ENCODE results near the gene FRRS1. TPM values are rescaled to one million over a fixed set of nuclear protein-coding genes. Genes with fewer than 3 reads are reported as not detected.

FRRS1 gene
- total RNA-seq, 1 experiment from 2014 or later = 12.1 TPM

- H3K4me1 ChIP-seq (ENCODE audit: insufficient read depth, low read length, poor library complexity, severe bottlenecking) = peaks cover 16% of the 10 kb centered on the region
- BruUV-seq (replicated peaks) = no TSS peak
- H3K27ac ChIP-seq (ENCODE audit: low read depth, low read length, poor library complexity, severe bottlenecking) = peak overlapping the region; percentile 72
- H3K4me3 ChIP-seq (ENCODE audit: low read depth, low read length, poor library complexity, severe bottlenecking) = no peak overlapping the region
- no peaks in the 10 kb centered on the region for H3K27me3 ChIP-seq (replicated peaks; ENCODE audit: insufficient read depth, low read depth, low read length, poor library complexity)
- H3K9me3 ChIP-seq (ENCODE audit: low read depth, low read length, poor library complexity, severe bottlenecking) = peaks cover 10% of the 10 kb centered on the region
- peak; percentile 50 for DNase-seq (ENCODE audit: low spot score)
- POLR2A ChIA-PET (ENCODE audit: low non-redundant PET) = no interaction called here
- intact Hi-C loops (cut with micrococcal nuclease; ENCODE audit: unreplicated experiment) = no loop called here
- H3K36me3 ChIP-seq (ENCODE audit: insufficient read depth, low read length, poor library complexity, severe bottlenecking) = peaks cover 3% of the 10 kb centered on the region
- CTCF ChIA-PET = interaction anchor here (0.5 kb wide), 1 partner anchor 42 kb away, joined by 3 read pairs; no protein-coding TSS in a partner anchor
- no peak for TF ChIP-seq EZH2 (IDR thresholded peaks at IDR 0.05; ENCODE audit: borderline replicate concordance, low read depth, low read length, poor library complexity, severe bottlenecking)
- TF ChIP-seq, protein P1, sequence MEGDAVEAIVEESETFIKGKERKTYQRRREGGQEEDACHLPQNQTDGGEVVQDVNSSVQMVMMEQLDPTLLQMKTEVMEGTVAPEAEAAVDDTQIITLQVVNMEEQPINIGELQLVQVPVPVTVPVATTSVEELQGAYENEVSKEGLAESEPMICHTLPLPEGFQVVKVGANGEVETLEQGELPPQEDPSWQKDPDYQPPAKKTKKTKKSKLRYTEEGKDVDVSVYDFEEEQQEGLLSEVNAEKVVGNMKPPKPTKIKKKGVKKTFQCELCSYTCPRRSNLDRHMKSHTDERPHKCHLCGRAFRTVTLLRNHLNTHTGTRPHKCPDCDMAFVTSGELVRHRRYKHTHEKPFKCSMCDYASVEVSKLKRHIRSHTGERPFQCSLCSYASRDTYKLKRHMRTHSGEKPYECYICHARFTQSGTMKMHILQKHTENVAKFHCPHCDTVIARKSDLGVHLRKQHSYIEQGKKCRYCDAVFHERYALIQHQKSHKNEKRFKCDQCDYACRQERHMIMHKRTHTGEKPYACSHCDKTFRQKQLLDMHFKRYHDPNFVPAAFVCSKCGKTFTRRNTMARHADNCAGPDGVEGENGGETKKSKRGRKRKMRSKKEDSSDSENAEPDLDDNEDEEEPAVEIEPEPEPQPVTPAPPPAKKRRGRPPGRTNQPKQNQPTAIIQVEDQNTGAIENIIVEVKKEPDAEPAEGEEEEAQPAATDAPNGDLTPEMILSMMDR (conservative IDR thresholded peaks at IDR 0.05; ENCODE audit: low read depth, low read length) = no peak
Measured at GRCh38 chr1:99758073-99758511, 8.3 kb downstream of the FRRS1 start.

GRCh38 chr1:99756598-99756997 is 9.8 kb downstream of the FRRS1 start:
- CTCF ChIA-PET = no interaction called here
- H3K4me3 ChIP-seq (ENCODE audit: low read depth, low read length, poor library complexity, severe bottlenecking) = no peak overlapping the region
- POLR2A ChIA-PET (ENCODE audit: low non-redundant PET) = no interaction called here

GRCh38 chr1:99755664-99756063 is 10.8 kb downstream of the FRRS1 start:
- intact Hi-C loops (cut with micrococcal nuclease; ENCODE audit: unreplicated experiment) = no loop called here
- Histone ChIP-seq H3K27ac (ENCODE audit: low read depth, low read length, poor library complexity, severe bottlenecking) (no peak overlapping the region), H3K4me3 (ENCODE audit: low read depth, low read length, poor library complexity, severe bottlenecking) (no peak overlapping the region), H3K4me1 (ENCODE audit: insufficient read depth, low read length, poor library complexity, severe bottlenecking) (peaks cover 20% of the 10 kb centered on the region), H3K9me3 (ENCODE audit: low read depth, low read length, poor library complexity, severe bottlenecking) (peaks cover 10% of the 10 kb centered on the region), H3K27me3 (replicated peaks; ENCODE audit: insufficient read depth, low read depth, low read length, poor library complexity) (no peaks in the 10 kb centered on the region), H3K36me3 (ENCODE audit: insufficient read depth, low read length, poor library complexity, severe bottlenecking) (peaks cover 3% of the 10 kb centered on the region)
- TF ChIP-seq, protein P1 (conservative IDR thresholded peaks at IDR 0.05; ENCODE audit: low read depth, low read length) = no peak
- no peak for TF ChIP-seq EZH2 (IDR thresholded peaks at IDR 0.05; ENCODE audit: borderline replicate concordance, low read depth, low read length, poor library complexity, severe bottlenecking)
- ChIA-PET POLR2A (ENCODE audit: low non-redundant PET) (no interaction called here), CTCF (no interaction called here)
- no peak for DNase-seq (ENCODE audit: low spot score)
- no TSS peak for BruUV-seq (replicated peaks)

More at GRCh38 chr1:99756598-99756997, 9.8 kb downstream of the FRRS1 start:
- Histone ChIP-seq H3K27ac (ENCODE audit: low read depth, low read length, poor library complexity, severe bottlenecking) (no peak overlapping the region), H3K9me3 (ENCODE audit: low read depth, low read length, poor library complexity, severe bottlenecking) (peaks cover 10% of the 10 kb centered on the region), H3K27me3 (replicated peaks; ENCODE audit: insufficient read depth, low read depth, low read length, poor library complexity) (no peaks in the 10 kb centered on the region), H3K4me1 (ENCODE audit: insufficient read depth, low read length, poor library complexity, severe bottlenecking) (peaks cover 20% of the 10 kb centered on the region), H3K36me3 (ENCODE audit: insufficient read depth, low read length, poor library complexity, severe bottlenecking) (peaks cover 3% of the 10 kb centered on the region)
- no peak for DNase-seq (ENCODE audit: low spot score)
- intact Hi-C loops (cut with micrococcal nuclease; ENCODE audit: unreplicated experiment) = no loop called here
- no TSS peak for BruUV-seq (replicated peaks)
- no peak for TF ChIP-seq EZH2 (IDR thresholded peaks at IDR 0.05; ENCODE audit: borderline replicate concordance, low read depth, low read length, poor library complexity, severe bottlenecking)
- TF ChIP-seq, protein P1 (conservative IDR thresholded peaks at IDR 0.05; ENCODE audit: low read depth, low read length) = no peak

All from A673 (cell line).